Stomach (tissue), 9 donors: ENCODE results near the gene SCAP. TPM values are rescaled to one million over a fixed set of nuclear protein-coding genes. Genes with fewer than 3 reads are reported as not detected.
A peak's percentile ranks its signal among the peaks of the same experiment; 100 is the strongest.

Source experiments
- DNase-seq, 2 donors: peaks; one replicate each; pipeline versions ENCODE4 v3.0.0 to v3.0.0-alpha.2; 2013 to 2019
- H3K27ac ChIP-seq, 5 donors: fragments of 200-600 bp in 4 of 5; sonication (generic) in 4 of 5; one replicate each; pipeline ENCODE4 v1.5.1; 2013 to 2019; ENCODE audit warnings: mild to moderate bottlenecking in 1 of 5, moderate library complexity in 1 of 5
- H3K27me3 ChIP-seq, 3 donors: fragments of 200-600 bp; sonication (generic); one replicate each; pipeline ENCODE4 v1.5.1; 2017 to 2019; ENCODE audit warnings: mixed run types in 1 of 3
- H3K36me3 ChIP-seq, 4 donors: fragments of 200-600 bp; sonication (generic); 1 replicate in 3 of 4; 2 replicates in 1 of 4; pipeline ENCODE4 v1.5.1; 2016 to 2019
- H3K4me1 ChIP-seq, 4 donors: fragments of 200-600 bp; sonication (generic); one replicate each; pipeline ENCODE4 v1.5.1; 2016 to 2019
- H3K4me3 ChIP-seq, 4 donors: fragments of 200-600 bp; sonication (generic) in 3 of 4; one replicate each; pipeline ENCODE4 v1.5.1; 2016 to 2019; ENCODE audit warnings: mild to moderate bottlenecking in 1 of 4
- H3K9me3 ChIP-seq, 4 donors: fragments of 200-600 bp; sonication (generic); one replicate each; pipeline ENCODE4 v1.5.1; 2016 to 2019
- EP300 ChIP-seq: sonication (generic); formaldehyde crosslinking; IDR thresholded peaks from one replicate; pipeline ENCODE4 v1.6.1; 2017; ENCODE audit warnings: antibody characterized with exemption
- POLR2A ChIP-seq, 4 donors: fragments of 450-650 bp; IDR thresholded peaks; one replicate each; pipeline ENCODE4 v1.6.1; 2016; ENCODE audit warnings: antibody characterized with exemption in 4 of 4, control low read depth in 2 of 4, mild to moderate bottlenecking in 1 of 4, moderate library complexity in 1 of 4
- POLR2AphosphoS5 ChIP-seq, 3 donors: sonication (generic); formaldehyde crosslinking; IDR thresholded peaks; one replicate each; pipeline ENCODE4 v1.6.1; 2016; ENCODE audit warnings: antibody characterized with exemption in 3 of 3
- WGBS, 5 donors: extraction: QIAGEN DNeasy Blood & Tissue Kit in 3 of 5; methylation state at CpG; one replicate each; pipeline versions ENCODE4 v1.1.5 to v1.1.7; 2013 to 2018; 5-methylcytosine and 5-hydroxymethylcytosine counted together
- intact Hi-C: fragments of 100-400 bp; cut with DNase I; formaldehyde crosslinking; loops from one replicate; pipeline ENCODE4 v1.15.1; 2023; ENCODE audit warnings: low total_unique reads
- polyA plus RNA-seq, 3 donors: library from polyadenylated mRNA; stranded (reverse); fragments of 200-250 nt; gene quantifications; one replicate each; pipeline ENCODE4 v1.2.3, GENCODE V29; 2013
- small RNA-seq, 4 donors: library from RNA; depleted of rRNA; stranded (forward); fragments of <200 nt; gene quantifications; one replicate each; pipeline ENCODE3, GENCODE V24; 2016
- total RNA-seq, 5 donors: library from RNA; depleted of rRNA; stranded (reverse); fragments of >200 nt; gene quantifications; one replicate each; pipeline versions ENCODE4 v1.1.0 to v1.2.3, GENCODE V29; 2014 to 2016
- TF ChIP-seq, protein P1 (sequence below), 7 experiments: fragments of 450-650 bp in 4 of 7; fragments of 200-600 bp in 3 of 7; sonication (generic) in 3 of 7; IDR thresholded peaks; one replicate each; pipeline ENCODE4 v1.5.1; 2016 to 2019; ENCODE audit warnings: antibody characterized with exemption in 7 of 7, control low read depth in 2 of 7, mild to moderate bottlenecking in 1 of 7
- donor health status: healthy with polysubstance abuse.
- donor health status: Bipolar disorder and iron deficiency.
- donor health status: healthy.

The SCAP gene
- total and polyA plus RNA-seq, 8 donors: 15.6 to 223 (median 47.3) TPM

DNA sequence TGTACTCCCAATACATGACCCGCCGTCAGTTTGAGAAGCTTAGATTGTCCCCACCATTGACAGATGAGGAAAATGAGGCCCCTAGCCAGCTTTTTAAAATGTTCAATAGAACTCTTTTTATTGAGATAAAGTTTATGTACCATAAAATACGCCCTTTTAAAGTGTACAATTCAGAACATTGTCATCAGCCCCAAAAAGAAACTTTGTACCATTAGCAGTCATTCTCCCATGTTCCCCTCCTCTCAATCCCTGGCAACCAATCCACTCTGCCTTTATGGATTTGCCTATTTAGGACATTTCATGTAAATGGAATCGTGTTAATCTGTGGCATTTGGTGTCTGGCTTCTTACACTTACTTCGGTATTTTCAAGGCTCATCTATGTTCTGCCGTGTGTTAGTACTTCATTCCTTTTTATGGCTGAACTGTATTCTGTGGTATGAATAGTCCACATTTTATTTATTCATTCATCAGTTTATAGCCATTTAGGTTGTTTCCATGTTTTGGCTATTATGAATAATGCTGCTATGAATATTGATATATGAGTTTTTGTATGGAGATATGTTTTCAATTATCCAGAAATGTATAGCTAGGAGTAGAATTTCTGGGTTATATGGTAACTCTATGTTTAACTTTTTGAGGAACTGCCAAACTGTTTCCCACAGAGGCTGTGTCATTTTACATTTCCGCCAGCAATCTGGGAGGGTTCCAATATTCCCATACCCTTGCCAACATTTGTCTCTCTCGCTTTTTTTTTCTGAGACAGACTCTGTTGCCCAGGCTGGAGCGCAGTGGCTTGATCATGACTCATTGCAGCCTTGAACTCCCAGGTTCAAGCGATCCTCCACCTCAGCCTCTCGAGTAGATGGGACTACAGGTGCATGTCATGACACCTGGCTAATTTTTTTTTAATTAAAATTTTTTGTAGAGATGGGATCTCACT lies 110.3 kb downstream of the SCAP start:
- peak in 1 of 2 donors; percentile 44 for DNase-seq
- intact Hi-C loops: no loop called here
- no peak overlapping the region for H3K4me3 ChIP-seq
- TF ChIP-seq EP300 (no peak), POLR2A (IDR thresholded peaks at IDR 0.05) (no peak), POLR2AphosphoS5 (IDR thresholded peaks at IDR 0.05) (no peak)
- TF ChIP-seq, protein P1, sequence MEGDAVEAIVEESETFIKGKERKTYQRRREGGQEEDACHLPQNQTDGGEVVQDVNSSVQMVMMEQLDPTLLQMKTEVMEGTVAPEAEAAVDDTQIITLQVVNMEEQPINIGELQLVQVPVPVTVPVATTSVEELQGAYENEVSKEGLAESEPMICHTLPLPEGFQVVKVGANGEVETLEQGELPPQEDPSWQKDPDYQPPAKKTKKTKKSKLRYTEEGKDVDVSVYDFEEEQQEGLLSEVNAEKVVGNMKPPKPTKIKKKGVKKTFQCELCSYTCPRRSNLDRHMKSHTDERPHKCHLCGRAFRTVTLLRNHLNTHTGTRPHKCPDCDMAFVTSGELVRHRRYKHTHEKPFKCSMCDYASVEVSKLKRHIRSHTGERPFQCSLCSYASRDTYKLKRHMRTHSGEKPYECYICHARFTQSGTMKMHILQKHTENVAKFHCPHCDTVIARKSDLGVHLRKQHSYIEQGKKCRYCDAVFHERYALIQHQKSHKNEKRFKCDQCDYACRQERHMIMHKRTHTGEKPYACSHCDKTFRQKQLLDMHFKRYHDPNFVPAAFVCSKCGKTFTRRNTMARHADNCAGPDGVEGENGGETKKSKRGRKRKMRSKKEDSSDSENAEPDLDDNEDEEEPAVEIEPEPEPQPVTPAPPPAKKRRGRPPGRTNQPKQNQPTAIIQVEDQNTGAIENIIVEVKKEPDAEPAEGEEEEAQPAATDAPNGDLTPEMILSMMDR (IDR thresholded peaks at IDR 0.05): no peak
- 48 to 60% (median 51%) methylated on average over 11 of the region's 11 CpGs for WGBS, 5 donors
- peaks cover 0 to 7% (median 0%) of the 10 kb centered on the region in 3 donors for H3K27me3 ChIP-seq
- H3K36me3 ChIP-seq: no peaks in the 10 kb centered on the region
- peaks cover 0 to 13% (median 2%) of the 10 kb centered on the region in 4 donors for H3K4me1 ChIP-seq
- peak overlapping the region in 1 of 5 donors; percentile 4 for H3K27ac ChIP-seq
- peaks cover 0 to 3% (median under 1%) of the 10 kb centered on the region in 4 donors for H3K9me3 ChIP-seq

Small RNAs within 50 kb of the gene (small RNA-seq; reads per million reads assigned to genes)
- 0 reads per million in 4 donors for gene AC099778.2

Other genes starting within 250 kb of the SCAP start
- gene KIF9, start 193.1 kb downstream of the SCAP start, total RNA-seq: 10 to 100 TPM in 1 of 5 donors, 1 to 10 TPM in 2, under 1 TPM in 1, not detected in 1; under 0.01 to 46.3 (median 7.3) TPM
- gene KIF9, start 193.1 kb downstream of the SCAP start, polyA plus RNA-seq: 10 to 100 TPM; 12.8 to 15.1 (median 13.0) TPM
- 10 to 100 TPM; 10.6 to 29.8 (median 25.8) TPM for gene KLHL18, start 193.0 kb downstream of the SCAP start, total RNA-seq
- 10 to 100 TPM in 2 of 3 donors, 1 to 10 TPM in 1; 7.6 to 21.0 (median 14.2) TPM for gene KLHL18, start 193.0 kb downstream of the SCAP start, polyA plus RNA-seq
- 100 to 1,000 TPM in 2 of 5 donors, 10 to 100 TPM in 3; 26.3 to 120 (median 53.4) TPM for gene PTPN23, start 94.9 kb downstream of the SCAP start, total RNA-seq
- gene PTPN23, start 94.9 kb downstream of the SCAP start, polyA plus RNA-seq: 10 to 100 TPM in 1 of 3 donors, 1 to 10 TPM in 2; 8.6 to 24.0 (median 9.1) TPM
- 10 to 100 TPM in 2 of 5 donors, 1 to 10 TPM in 2, not detected in 1; 6.2 to 18.0 (median 11.7) TPM for gene ELP6, start 37.8 kb upstream of the SCAP start, total RNA-seq
- 10 to 100 TPM; 24.7 to 28.3 (median 25.7) TPM for gene ELP6, start 37.8 kb upstream of the SCAP start, polyA plus RNA-seq
- gene CSPG5, start 102.9 kb upstream of the SCAP start, total RNA-seq: 1 to 10 TPM in 1 of 5 donors, under 1 TPM in 2, not detected in 2; under 0.01 to 3.8 (median 0.73) TPM
- under 1 TPM in 2 of 3 donors, not detected in 1; 0.19 to 0.35 TPM for gene CSPG5, start 102.9 kb upstream of the SCAP start, polyA plus RNA-seq